Spleen (tissue), 11 donors: ENCODE measurements around the gene F9. TPM values are rescaled to one million over a fixed set of nuclear protein-coding genes. Genes with fewer than 3 reads are reported as not detected.
"Not testable (repeated sequence)": the region's sequence is repeated elsewhere in the genome, so short reads cannot be mapped to it uniquely, and the experiment has no call there.

Experiments
- DNase-seq: peaks from one replicate; pipeline ENCODE4 v3.0.0-alpha.2; 2020
- H3K27ac ChIP-seq, 8 donors: fragments of 200-600 bp; sonication (generic) in 7 of 8; 1 replicate in 4 of 8; 2 replicates in 4 of 8; pipeline versions ENCODE4 v1.5.0 to v1.8.0; 2016 to 2021; ENCODE audit warnings: inconsistent platforms in 4 of 8, mild to moderate bottlenecking in 4 of 8, moderate library complexity in 1 of 8
- H3K27me3 ChIP-seq, 7 donors: fragments of 200-600 bp; sonication (generic) in 6 of 7; replicated peaks in 1 of 7; 1 replicate in 4 of 7; 2 replicates in 3 of 7; pipeline versions ENCODE4 v1.5.0 to v1.8.0; 2016 to 2021; ENCODE audit warnings: inconsistent platforms in 3 of 7, mild to moderate bottlenecking in 1 of 7
- H3K36me3 ChIP-seq, 6 donors: fragments of 200-600 bp; sonication (generic) in 5 of 6; 1 replicate in 4 of 6; 2 replicates in 2 of 6; pipeline versions ENCODE4 v1.5.0 to v1.8.0; 2016 to 2021; ENCODE audit warnings: inconsistent platforms in 2 of 6
- H3K4me1 ChIP-seq, 6 donors: fragments of 200-600 bp; sonication (generic) in 5 of 6; 1 replicate in 3 of 6; 2 replicates in 3 of 6; pipeline versions ENCODE4 v1.5.0 to v1.8.0; 2016 to 2021; ENCODE audit warnings: inconsistent platforms in 3 of 6
- H3K4me3 ChIP-seq, 8 donors: fragments of 200-600 bp; sonication (generic) in 7 of 8; 1 replicate in 4 of 8; 2 replicates in 4 of 8; pipeline versions ENCODE4 v1.5.0 to v1.8.0; 2016 to 2021; ENCODE audit warnings: inconsistent platforms in 4 of 8, mild to moderate bottlenecking in 4 of 8, moderate library complexity in 2 of 8
- H3K9me3 ChIP-seq, 8 donors: fragments of 200-600 bp; sonication (generic) in 7 of 8; 1 replicate in 4 of 8; 2 replicates in 4 of 8; pipeline versions ENCODE4 v1.5.0 to v1.8.0; 2016 to 2021; ENCODE audit warnings: inconsistent platforms in 4 of 8
- POLR2A ChIP-seq, 3 donors: fragments of 450-650 bp; IDR thresholded peaks; one replicate each; pipeline ENCODE4 v1.5.1; 2017; ENCODE audit warnings: antibody characterized with exemption in 3 of 3, mild to moderate bottlenecking in 1 of 3
- POLR2AphosphoS5 ChIP-seq, 3 donors: sonication (generic); formaldehyde crosslinking; IDR thresholded peaks; one replicate each; pipeline ENCODE4 v1.5.1; 2017; ENCODE audit warnings: antibody characterized with exemption in 3 of 3
- WGBS, 5 donors: extraction: QIAGEN DNeasy Blood & Tissue Kit in 3 of 5; methylation state at CpG; one replicate each; pipeline versions ENCODE4 v1.1.5 to v1.1.7; 2013 to 2018; 5-methylcytosine and 5-hydroxymethylcytosine counted together
- intact Hi-C: fragments of 100-400 bp; cut with DNase I; formaldehyde crosslinking; loops from one replicate; pipeline ENCODE4 v1.15.0; 2023; ENCODE audit warnings: low total_unique reads
- polyA plus RNA-seq, 3 donors: library from polyadenylated mRNA; stranded (reverse); fragments of 200-250 nt; gene quantifications; one replicate each; pipeline ENCODE4 v1.2.1, GENCODE V29; 2013
- total RNA-seq, 7 donors: library from RNA; depleted of rRNA in 3 of 7; stranded (reverse); fragments of >200 nt in 3 of 7; fragmentation: NEBNext Ultra II Directional in 4 of 7; extraction: Animal tissue kit (Norgen Biotek cat#: 25700) in 4 of 7; gene quantifications; one replicate each; pipeline versions ENCODE4 v1.1.0 to v1.2.1, GENCODE V29; 2016 to 2021
- TF ChIP-seq, protein P1 (sequence below), 11 experiments: fragments of 200-600 bp in 7 of 11; fragments of 450-650 bp in 4 of 11; sonication (generic) in 4 of 11; IDR thresholded peaks in 8 of 11; conservative IDR thresholded peaks in 3 of 11; 1 replicate in 7 of 11; 2 replicates in 4 of 11; pipeline versions ENCODE4 v1.4.0 to v1.8.0; 2016 to 2021; ENCODE audit warnings: antibody characterized with exemption in 11 of 11, inconsistent platforms in 4 of 11, mild to moderate bottlenecking in 1 of 11
- donor health status: healthy with polysubstance abuse.
- donor health status: DM: no; HTN: no; CAD: no; lungs with moderate emphysema.
- donor health status: DM: no; HTN: no; CAD: no.
- donor health status: Bipolar disorder and iron deficiency.
- donor health status: healthy.
- donor health status: DM: no; HTN: no; CAD: no.
- donor health status: DM: yes; HTN: yes; CAD: no.

F9 gene
- total and polyA plus RNA-seq, 10 donors: not detected

DNA sequence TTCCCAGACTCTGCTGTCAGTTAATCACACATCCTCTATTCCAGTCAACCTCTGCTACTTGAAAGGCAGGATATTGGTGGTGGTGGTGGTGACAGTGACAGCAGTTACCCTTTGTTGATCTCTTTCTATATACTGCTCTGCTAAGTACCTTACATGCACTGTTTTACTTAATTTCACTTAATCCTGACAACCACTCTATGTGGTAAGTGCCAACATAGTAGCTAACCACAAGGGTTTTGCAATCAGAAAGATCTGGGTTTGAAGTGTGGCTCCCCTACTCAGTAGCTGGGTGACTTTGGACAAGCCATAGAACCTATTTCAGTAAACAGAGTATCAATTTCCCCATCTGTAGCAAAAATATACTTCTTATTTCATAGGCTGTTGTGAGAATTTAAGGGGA lies 24.2 kb upstream of the F9 start:
- intact Hi-C loops: no loop called here
- TF ChIP-seq POLR2AphosphoS5 (IDR thresholded peaks at IDR 0.05): no peak
- no peak for TF ChIP-seq POLR2A (IDR thresholded peaks at IDR 0.05)
- TF ChIP-seq, protein P1, sequence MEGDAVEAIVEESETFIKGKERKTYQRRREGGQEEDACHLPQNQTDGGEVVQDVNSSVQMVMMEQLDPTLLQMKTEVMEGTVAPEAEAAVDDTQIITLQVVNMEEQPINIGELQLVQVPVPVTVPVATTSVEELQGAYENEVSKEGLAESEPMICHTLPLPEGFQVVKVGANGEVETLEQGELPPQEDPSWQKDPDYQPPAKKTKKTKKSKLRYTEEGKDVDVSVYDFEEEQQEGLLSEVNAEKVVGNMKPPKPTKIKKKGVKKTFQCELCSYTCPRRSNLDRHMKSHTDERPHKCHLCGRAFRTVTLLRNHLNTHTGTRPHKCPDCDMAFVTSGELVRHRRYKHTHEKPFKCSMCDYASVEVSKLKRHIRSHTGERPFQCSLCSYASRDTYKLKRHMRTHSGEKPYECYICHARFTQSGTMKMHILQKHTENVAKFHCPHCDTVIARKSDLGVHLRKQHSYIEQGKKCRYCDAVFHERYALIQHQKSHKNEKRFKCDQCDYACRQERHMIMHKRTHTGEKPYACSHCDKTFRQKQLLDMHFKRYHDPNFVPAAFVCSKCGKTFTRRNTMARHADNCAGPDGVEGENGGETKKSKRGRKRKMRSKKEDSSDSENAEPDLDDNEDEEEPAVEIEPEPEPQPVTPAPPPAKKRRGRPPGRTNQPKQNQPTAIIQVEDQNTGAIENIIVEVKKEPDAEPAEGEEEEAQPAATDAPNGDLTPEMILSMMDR (IDR thresholded peaks at IDR 0.05 in 8 of 11, conservative IDR thresholded peaks at IDR 0.05 in 3 of 11): no peak
- no peak for DNase-seq
- Histone ChIP-seq H3K36me3 (no peaks in the 10 kb centered on the region), H3K27ac (no peak overlapping the region), H3K4me1 (no peaks in the 10 kb centered on the region), H3K4me3 (no peak overlapping the region), H3K27me3 (peaks cover 0 to 8% (median 0%) of the 10 kb centered on the region in 7 donors), H3K9me3 (no peaks in the 10 kb centered on the region)

DNA sequence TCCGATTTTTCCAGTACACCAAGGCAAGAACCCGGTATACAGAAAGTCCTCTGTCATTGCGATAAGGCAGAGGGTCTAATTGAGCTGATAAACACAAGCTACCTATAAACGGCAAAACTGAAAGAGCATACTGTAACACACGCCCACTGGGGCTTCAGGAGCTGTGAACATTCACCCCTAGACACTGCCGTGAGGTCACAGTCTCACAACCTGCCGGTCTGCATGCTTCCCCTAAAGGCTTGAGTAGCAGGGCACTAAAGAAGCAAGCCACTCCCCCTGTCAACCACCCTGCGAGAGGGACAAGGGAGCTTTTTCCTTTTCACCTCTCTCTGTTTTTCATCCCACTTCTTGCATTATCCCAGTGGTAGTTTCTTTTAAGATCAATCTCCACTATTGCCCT lies 22.4 kb upstream of the F9 start:
- DNase-seq: no peak
- intact Hi-C loops: no loop called here

DNA sequence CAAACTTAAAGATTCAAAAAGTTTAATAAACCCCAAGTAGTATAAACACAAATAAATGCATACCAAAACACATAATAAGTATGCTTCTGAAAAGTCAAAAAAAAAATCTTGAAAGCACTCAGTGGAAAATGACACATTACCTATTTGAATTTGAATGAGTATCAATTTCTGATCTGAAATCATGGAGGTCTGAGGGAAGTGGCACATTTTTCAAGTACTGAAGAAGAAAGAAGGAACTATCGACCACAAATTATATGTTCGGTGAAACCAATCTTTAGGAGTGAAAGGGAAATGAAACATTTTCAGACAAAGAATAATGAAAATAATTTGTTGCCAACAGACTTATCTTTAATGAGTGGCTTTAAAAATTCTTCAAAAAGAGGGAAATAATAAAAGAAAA lies 12.1 kb upstream of the F9 start:
- DNase-seq: no peak
- H3K27me3 ChIP-seq: peaks cover 0 to 8% (median 0%) of the 10 kb centered on the region in 7 donors
- no peak overlapping the region for H3K27ac ChIP-seq
- H3K4me3 ChIP-seq: no peak overlapping the region
- WGBS, 5 donors: 62 to 88% (median 73%) methylated on average over 2 of the region's 2 CpGs
- TF ChIP-seq POLR2AphosphoS5 (IDR thresholded peaks at IDR 0.05) (no peak), POLR2A (IDR thresholded peaks at IDR 0.05) (no peak)
- TF ChIP-seq, protein P1 (IDR thresholded peaks at IDR 0.05 in 8 of 11, conservative IDR thresholded peaks at IDR 0.05 in 3 of 11): no peak
- H3K4me1 ChIP-seq: no peaks in the 10 kb centered on the region
- peaks cover 0 to 1% (median 0%) of the 10 kb centered on the region in 8 donors for H3K9me3 ChIP-seq
- intact Hi-C loops: no loop called here
- H3K36me3 ChIP-seq: no peaks in the 10 kb centered on the region

More for the DNA sequence above, 22.4 kb upstream of the F9 start:
- Histone ChIP-seq H3K4me1 (no peaks in the 10 kb centered on the region), H3K9me3 (no peaks in the 10 kb centered on the region), H3K4me3 (no peak overlapping the region), H3K36me3 (no peaks in the 10 kb centered on the region), H3K27ac (no peak overlapping the region), H3K27me3 (peaks cover 0 to 8% (median 0%) of the 10 kb centered on the region in 7 donors)
- WGBS, 5 donors: 61 to 83% (median 75%) methylated on average over 7 to 8 of the region's 8 CpGs
- TF ChIP-seq, protein P1 (IDR thresholded peaks at IDR 0.05 in 8 of 11, conservative IDR thresholded peaks at IDR 0.05 in 3 of 11): no peak
- TF ChIP-seq POLR2AphosphoS5 (IDR thresholded peaks at IDR 0.05) (no peak), POLR2A (IDR thresholded peaks at IDR 0.05) (no peak)

DNA sequence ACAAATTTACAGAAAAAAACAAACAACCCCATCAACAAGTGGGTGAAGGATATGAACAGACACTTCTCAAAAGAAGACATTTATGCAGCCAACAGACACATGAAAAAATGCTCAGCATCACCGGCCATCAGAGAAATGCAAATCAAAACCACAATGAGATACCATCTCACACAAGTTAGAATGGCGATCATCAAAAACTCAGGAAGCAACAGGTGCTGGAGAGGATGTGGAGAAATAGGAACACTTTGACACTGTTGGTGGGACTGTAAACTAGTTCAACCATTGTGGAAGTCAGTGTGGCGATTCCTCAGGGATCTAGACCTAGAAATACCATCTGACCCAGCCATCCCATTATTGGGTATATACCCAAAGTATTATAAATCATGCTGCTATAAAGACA lies 1.7 kb upstream of the F9 start:
- H3K9me3 ChIP-seq, intact Hi-C loops, DNase-seq, H3K4me1 ChIP-seq, H3K4me3 ChIP-seq, H3K27ac ChIP-seq, H3K27me3 ChIP-seq, H3K36me3 ChIP-seq: not testable (repeated sequence)
- WGBS, 5 donors: 42 to 68% (median 51%) methylated on average over 3 of the region's 3 CpGs

DNA sequence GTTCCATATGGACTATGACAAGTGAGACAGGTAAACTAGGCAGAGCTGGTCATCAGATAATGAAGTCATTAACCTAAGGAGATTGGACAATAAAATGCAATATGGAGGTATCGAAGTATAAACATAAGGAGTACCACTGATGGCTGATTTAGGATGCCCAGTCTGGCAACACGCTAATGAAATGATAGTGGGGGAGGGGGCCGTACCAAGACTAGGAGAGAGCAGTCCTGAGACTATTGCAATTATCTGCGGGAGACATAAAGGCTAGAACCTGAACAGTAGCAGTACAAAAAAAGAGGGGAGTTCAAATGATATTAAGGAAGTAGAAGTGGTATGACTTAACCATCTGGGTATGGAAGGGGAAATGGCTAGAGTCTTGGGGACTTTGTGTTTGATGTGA lies 2.3 kb downstream of the F9 start:
- Histone ChIP-seq H3K27ac (no peak overlapping the region), H3K4me3 (no peak overlapping the region), H3K36me3 (no peaks in the 10 kb centered on the region), H3K9me3 (no peaks in the 10 kb centered on the region), H3K4me1 (no peaks in the 10 kb centered on the region), H3K27me3 (no peaks in the 10 kb centered on the region)
- intact Hi-C loops: no loop called here
- no peak for DNase-seq
- no peak for TF ChIP-seq POLR2AphosphoS5 (IDR thresholded peaks at IDR 0.05)
- TF ChIP-seq, protein P1 (IDR thresholded peaks at IDR 0.05 in 8 of 11, conservative IDR thresholded peaks at IDR 0.05 in 3 of 11): no peak
- no peak for TF ChIP-seq POLR2A (IDR thresholded peaks at IDR 0.05)
- 77 to 98% (median 88%) methylated on average over 4 of the region's 4 CpGs for WGBS, 5 donors
